Measurements from ENCODE around the gene LRFN2.

Gene LRFN2

DNA sequence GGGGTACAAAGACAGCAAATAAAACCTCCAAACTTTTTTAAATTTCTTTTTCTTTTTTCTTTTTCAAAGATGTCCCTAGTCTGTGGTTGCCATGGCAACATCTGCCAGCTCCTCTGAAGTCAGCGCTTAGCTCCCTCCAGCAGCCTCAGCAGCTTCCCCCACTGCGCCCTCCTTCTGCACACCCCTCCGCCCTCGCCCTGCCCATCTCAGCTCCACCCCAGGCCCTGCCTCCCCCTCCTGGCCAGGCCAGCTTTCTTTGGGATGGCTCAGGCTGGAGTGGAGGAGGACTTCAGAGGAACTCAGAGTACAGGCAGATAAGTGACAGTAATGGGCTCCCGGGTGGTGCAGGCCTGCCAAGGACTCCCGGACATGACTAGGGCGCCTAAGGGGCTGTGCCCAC, 104.6 kb downstream of the LRFN2 start:
- no peak overlapping the region for H3K9ac ChIP-seq (ENCODE audit: low read length in 2 of 2)
- H3K36me3 ChIP-seq (ENCODE audit: control insufficient read depth in 2 of 2, insufficient read depth in 2 of 2, low read length in 2 of 2) = no peaks in the 10 kb centered on the region
- H3K27me3 ChIP-seq (ENCODE audit: control insufficient read depth in 1 of 2, insufficient read depth in 2 of 2, low read length in 2 of 2) = peaks cover 7 to 8% of the 10 kb centered on the region in 2 donors
- no peaks in the 10 kb centered on the region for H3K4me1 ChIP-seq (ENCODE audit: control insufficient read depth, insufficient read depth, low read length)
- no peak overlapping the region for H3K27ac ChIP-seq (ENCODE audit: low read length)
- H3K9me3 ChIP-seq (ENCODE audit: control insufficient read depth in 2 of 2, low read length in 2 of 2) = no peaks in the 10 kb centered on the region
- no peak overlapping the region for H3K4me3 ChIP-seq (ENCODE audit: low read length in 2 of 2)

DNA sequence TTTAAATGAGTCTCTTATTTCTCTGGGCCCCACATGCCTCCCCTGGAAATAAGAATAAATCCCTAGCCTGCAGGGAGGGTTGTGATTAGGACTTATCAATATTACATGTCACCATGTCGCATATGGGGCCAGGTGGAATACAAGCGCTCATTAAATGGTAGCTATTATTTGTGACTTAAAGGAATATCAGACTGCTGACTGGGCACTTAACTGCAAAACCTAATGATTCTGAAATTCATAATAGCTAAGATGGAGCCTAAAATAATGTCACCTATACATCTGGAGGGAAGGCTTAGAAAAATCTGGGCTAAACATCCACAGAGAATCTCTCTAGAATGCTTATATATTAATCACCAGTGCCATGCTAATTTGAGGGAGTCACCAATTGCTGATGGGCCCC, 106.5 kb downstream of the LRFN2 start:
- Histone ChIP-seq H3K9ac (ENCODE audit: low read length in 2 of 2) (no peak overlapping the region), H3K4me3 (ENCODE audit: low read length in 2 of 2) (no peak overlapping the region), H3K4me1 (ENCODE audit: control insufficient read depth, insufficient read depth, low read length) (no peaks in the 10 kb centered on the region), H3K27ac (ENCODE audit: low read length) (no peak overlapping the region), H3K27me3 (ENCODE audit: control insufficient read depth in 1 of 2, insufficient read depth in 2 of 2, low read length in 2 of 2) (peaks cover 12 to 15% of the 10 kb centered on the region in 2 donors), H3K9me3 (ENCODE audit: control insufficient read depth in 2 of 2, low read length in 2 of 2) (no peaks in the 10 kb centered on the region), H3K36me3 (ENCODE audit: control insufficient read depth in 2 of 2, insufficient read depth in 2 of 2, low read length in 2 of 2) (no peaks in the 10 kb centered on the region)

DNA sequence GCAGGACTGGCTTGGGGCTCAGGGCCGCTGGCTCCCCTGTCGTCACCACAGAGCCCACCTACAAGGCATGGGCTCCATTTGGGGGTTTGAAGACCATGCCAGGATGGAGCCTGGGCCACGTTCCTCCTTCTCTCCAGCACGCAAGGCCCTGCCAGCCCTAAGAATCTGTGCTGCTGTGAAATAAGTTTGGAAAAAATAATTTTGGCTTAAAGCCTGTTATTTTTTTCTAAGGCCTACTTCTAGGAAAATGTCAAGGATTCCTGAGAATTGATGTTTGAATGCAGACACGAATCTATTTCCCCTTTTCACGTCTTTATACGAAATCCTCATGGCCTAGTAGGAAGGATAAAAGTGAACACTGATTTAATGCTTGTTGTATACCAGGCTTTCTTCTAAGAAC, 107.5 kb downstream of the LRFN2 start:
- no peaks in the 10 kb centered on the region for H3K4me1 ChIP-seq (ENCODE audit: control insufficient read depth, insufficient read depth, low read length)
- peaks cover 12 to 15% of the 10 kb centered on the region in 2 donors for H3K27me3 ChIP-seq (ENCODE audit: control insufficient read depth in 1 of 2, insufficient read depth in 2 of 2, low read length in 2 of 2)
- H3K4me3 ChIP-seq (ENCODE audit: low read length in 2 of 2) = no peak overlapping the region
- H3K9me3 ChIP-seq (ENCODE audit: control insufficient read depth in 2 of 2, low read length in 2 of 2) = no peaks in the 10 kb centered on the region
- no peak overlapping the region for H3K27ac ChIP-seq (ENCODE audit: low read length)
- no peak overlapping the region for H3K9ac ChIP-seq (ENCODE audit: low read length in 2 of 2)
- H3K36me3 ChIP-seq (ENCODE audit: control insufficient read depth in 2 of 2, insufficient read depth in 2 of 2, low read length in 2 of 2) = no peaks in the 10 kb centered on the region

DNA sequence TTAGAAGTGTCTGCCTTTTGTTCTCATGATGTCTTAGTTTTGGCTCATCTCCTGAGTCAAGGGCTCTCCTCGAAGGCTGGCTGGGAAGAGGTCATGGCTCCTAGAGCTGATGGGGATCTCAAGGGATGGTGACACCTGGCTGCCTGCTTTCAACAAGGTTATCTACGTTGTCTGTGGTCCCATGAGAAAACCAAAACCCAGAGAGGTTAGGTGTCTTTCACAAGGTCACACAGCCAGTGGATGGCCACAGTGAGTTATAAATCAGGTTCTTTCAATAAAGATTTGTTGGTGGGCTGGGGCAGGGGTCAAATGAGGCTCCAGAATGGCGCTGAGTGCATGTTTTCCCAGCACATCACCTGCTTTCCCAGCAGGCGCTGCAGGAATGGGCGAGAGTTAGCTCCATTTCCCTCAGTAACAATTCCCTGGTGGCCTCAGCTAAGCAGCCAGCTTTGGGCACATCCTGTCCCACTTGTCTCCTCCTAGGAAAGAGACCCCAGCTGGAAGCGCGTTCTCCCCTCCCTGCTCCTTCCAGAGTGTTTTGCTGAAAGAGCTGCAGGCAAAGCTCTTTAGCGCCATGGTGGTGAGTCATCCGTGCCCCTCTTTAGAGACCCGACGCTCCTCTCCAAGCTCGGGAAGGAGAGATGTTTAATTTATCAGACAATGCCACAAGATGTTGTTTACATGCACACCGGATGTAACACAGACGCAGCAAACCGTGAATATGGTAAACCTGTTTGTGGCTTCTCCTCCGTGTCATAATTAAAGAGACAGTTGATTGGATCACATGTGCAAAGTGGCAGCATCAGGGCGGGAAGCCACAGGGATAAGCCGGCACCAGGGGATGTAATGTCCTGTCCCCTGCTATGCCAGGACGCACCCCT, 109.7 kb downstream of the LRFN2 start:
- H3K4me3 ChIP-seq (ENCODE audit: low read length in 2 of 2) = no peak overlapping the region
- H3K27me3 ChIP-seq (ENCODE audit: control insufficient read depth in 1 of 2, insufficient read depth in 2 of 2, low read length in 2 of 2) = peaks cover 12 to 15% of the 10 kb centered on the region in 2 donors
- no peak overlapping the region for H3K9ac ChIP-seq (ENCODE audit: low read length in 2 of 2)
- no peaks in the 10 kb centered on the region for H3K4me1 ChIP-seq (ENCODE audit: control insufficient read depth, insufficient read depth, low read length)
- H3K36me3 ChIP-seq (ENCODE audit: control insufficient read depth in 2 of 2, insufficient read depth in 2 of 2, low read length in 2 of 2) = no peaks in the 10 kb centered on the region
- no peak overlapping the region for H3K27ac ChIP-seq (ENCODE audit: low read length)
- H3K9me3 ChIP-seq (ENCODE audit: control insufficient read depth in 2 of 2, low read length in 2 of 2) = no peaks in the 10 kb centered on the region

DNA sequence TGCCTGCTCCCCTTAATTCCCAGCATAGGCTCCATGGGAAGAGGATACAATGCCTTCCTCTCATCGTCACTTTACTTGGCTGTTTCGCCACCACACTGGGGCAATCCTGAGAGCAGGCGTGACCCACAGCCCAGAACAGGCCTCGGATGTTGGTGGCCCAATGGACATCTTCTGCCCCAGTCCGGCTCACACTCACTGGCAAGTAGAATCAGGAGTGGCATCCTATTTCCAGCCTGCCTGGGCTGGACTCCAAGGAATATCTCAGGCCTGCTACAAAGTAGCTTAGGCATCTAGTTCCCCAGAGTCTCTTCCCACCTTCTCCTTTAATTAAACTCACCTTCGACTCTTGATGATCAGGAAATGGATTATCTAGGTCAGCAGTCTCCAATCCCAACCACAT, 110.5 kb downstream of the LRFN2 start:
- Histone ChIP-seq H3K4me1 (ENCODE audit: control insufficient read depth, insufficient read depth, low read length) (no peaks in the 10 kb centered on the region), H3K27ac (ENCODE audit: low read length) (no peak overlapping the region), H3K4me3 (ENCODE audit: low read length in 2 of 2) (no peak overlapping the region), H3K9me3 (ENCODE audit: control insufficient read depth in 2 of 2, low read length in 2 of 2) (no peaks in the 10 kb centered on the region), H3K27me3 (ENCODE audit: control insufficient read depth in 1 of 2, insufficient read depth in 2 of 2, low read length in 2 of 2) (peaks cover 16 to 18% of the 10 kb centered on the region in 2 donors), H3K36me3 (ENCODE audit: control insufficient read depth in 2 of 2, insufficient read depth in 2 of 2, low read length in 2 of 2) (no peaks in the 10 kb centered on the region), H3K9ac (ENCODE audit: low read length in 2 of 2) (no peak overlapping the region)

DNA sequence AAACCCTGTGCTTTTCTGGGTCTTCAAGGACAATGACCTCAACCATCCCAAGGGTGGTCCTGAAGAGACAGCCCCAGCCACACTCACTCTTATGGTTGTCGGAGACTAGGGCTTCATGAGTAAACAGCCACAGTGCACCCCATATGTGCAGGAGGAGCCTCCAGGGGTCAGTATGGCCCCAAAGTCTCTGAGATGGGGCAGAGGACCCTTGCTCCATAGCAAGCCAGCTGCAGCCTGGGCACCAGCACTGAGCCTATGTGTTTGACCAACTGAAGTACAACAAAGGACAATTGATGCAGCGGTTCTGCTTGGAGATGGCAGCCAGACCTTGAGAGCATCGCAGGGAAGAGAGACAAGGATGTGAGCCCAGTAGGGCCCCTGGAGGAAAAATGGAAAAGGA, 112.2 kb downstream of the LRFN2 start:
- no peaks in the 10 kb centered on the region for H3K36me3 ChIP-seq (ENCODE audit: control insufficient read depth in 2 of 2, insufficient read depth in 2 of 2, low read length in 2 of 2)
- H3K4me1 ChIP-seq (ENCODE audit: control insufficient read depth, insufficient read depth, low read length) = no peaks in the 10 kb centered on the region
- no peak overlapping the region for H3K27ac ChIP-seq (ENCODE audit: low read length)
- H3K27me3 ChIP-seq (ENCODE audit: control insufficient read depth in 1 of 2, insufficient read depth in 2 of 2, low read length in 2 of 2) = peaks cover 18% of the 10 kb centered on the region in 2 donors
- H3K4me3 ChIP-seq (ENCODE audit: low read length in 2 of 2) = no peak overlapping the region
- no peak overlapping the region for H3K9ac ChIP-seq (ENCODE audit: low read length in 2 of 2)
- no peaks in the 10 kb centered on the region for H3K9me3 ChIP-seq (ENCODE audit: control insufficient read depth in 2 of 2, low read length in 2 of 2)

DNA sequence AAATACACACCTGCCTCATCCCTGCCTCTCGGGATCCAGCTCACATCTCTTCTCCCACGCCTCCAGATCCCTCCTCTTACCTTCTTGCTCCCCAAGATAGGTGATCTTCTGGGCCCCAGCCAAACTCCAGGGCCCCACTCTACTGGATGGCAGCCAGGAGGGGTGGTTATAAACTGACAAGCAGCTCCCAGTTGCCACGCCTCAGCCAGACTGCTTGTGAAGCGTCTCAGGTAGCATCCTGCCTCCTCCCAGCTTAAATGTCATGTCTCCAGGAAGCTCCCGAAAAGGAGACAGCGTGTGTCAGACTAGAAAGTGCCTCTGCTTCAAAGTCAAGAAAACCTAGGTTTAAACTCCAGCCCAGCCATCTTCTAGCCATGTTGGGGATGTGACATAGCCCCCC, 114.1 kb downstream of the LRFN2 start:
- no peaks in the 10 kb centered on the region for H3K9me3 ChIP-seq (ENCODE audit: control insufficient read depth in 2 of 2, low read length in 2 of 2)
- peaks cover 15 to 19% of the 10 kb centered on the region in 2 donors for H3K27me3 ChIP-seq (ENCODE audit: control insufficient read depth in 1 of 2, insufficient read depth in 2 of 2, low read length in 2 of 2)
- H3K9ac ChIP-seq (ENCODE audit: low read length in 2 of 2) = no peak overlapping the region
- no peaks in the 10 kb centered on the region for H3K4me1 ChIP-seq (ENCODE audit: control insufficient read depth, insufficient read depth, low read length)
- H3K36me3 ChIP-seq (ENCODE audit: control insufficient read depth in 2 of 2, insufficient read depth in 2 of 2, low read length in 2 of 2) = no peaks in the 10 kb centered on the region
- H3K4me3 ChIP-seq (ENCODE audit: low read length in 2 of 2) = no peak overlapping the region
- H3K27ac ChIP-seq (ENCODE audit: low read length) = no peak overlapping the region

DNA sequence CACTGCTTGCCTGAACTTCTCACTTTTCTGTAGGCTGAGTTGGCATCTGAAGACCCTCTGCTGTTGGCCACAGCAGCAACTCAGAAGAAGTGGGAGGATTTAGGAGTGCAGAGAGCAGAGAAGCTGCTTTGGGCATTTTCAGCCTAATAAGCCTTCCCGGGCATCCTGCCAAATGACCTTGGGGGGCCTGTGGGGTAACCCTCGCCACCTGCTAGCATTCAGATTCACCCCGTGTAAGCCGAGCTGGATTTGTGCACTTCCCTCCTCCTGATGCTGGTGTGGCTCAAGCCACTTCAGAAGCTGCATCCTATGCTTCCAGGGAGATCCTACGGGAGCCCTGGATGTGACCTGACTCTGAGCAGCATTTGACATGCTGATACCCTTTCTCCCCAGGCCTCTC, 114.8 kb downstream of the LRFN2 start:
- Histone ChIP-seq H3K4me1 (ENCODE audit: control insufficient read depth, insufficient read depth, low read length) (no peaks in the 10 kb centered on the region), H3K9me3 (ENCODE audit: control insufficient read depth in 2 of 2, low read length in 2 of 2) (no peaks in the 10 kb centered on the region), H3K4me3 (ENCODE audit: low read length in 2 of 2) (no peak overlapping the region), H3K36me3 (ENCODE audit: control insufficient read depth in 2 of 2, insufficient read depth in 2 of 2, low read length in 2 of 2) (no peaks in the 10 kb centered on the region), H3K27me3 (ENCODE audit: control insufficient read depth in 1 of 2, insufficient read depth in 2 of 2, low read length in 2 of 2) (peaks cover 8 to 14% of the 10 kb centered on the region in 2 donors), H3K9ac (ENCODE audit: low read length in 2 of 2) (no peak overlapping the region), H3K27ac (ENCODE audit: low read length) (no peak overlapping the region)

DNA sequence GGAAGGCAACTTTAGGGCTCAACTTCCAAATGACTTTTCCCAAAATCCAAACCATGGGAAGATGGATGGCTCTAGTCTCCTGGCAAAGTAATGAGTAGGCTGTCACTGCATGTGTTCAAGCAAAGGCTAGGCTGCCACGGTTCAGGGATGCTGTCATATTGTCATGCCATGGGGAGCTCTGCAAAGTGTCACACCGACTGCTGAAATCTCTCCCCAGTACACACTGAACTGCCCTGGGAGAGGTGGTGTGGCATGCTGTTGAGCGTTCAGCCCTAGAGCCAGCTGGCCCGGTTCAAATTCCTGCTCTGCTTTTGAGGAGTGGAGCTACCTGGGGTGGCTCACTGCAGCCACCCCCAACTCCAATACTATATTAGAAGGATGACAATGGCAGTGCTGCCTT, 115.9 kb downstream of the LRFN2 start:
- Histone ChIP-seq H3K36me3 (ENCODE audit: control insufficient read depth in 2 of 2, insufficient read depth in 2 of 2, low read length in 2 of 2) (no peaks in the 10 kb centered on the region), H3K4me3 (ENCODE audit: low read length in 2 of 2) (no peak overlapping the region), H3K9ac (ENCODE audit: low read length in 2 of 2) (no peak overlapping the region), H3K27ac (ENCODE audit: low read length) (no peak overlapping the region), H3K27me3 (ENCODE audit: control insufficient read depth in 1 of 2, insufficient read depth in 2 of 2, low read length in 2 of 2) (peaks cover 3 to 11% of the 10 kb centered on the region in 2 donors), H3K9me3 (ENCODE audit: control insufficient read depth in 2 of 2, low read length in 2 of 2) (no peaks in the 10 kb centered on the region), H3K4me1 (ENCODE audit: control insufficient read depth, insufficient read depth, low read length) (no peaks in the 10 kb centered on the region)

DNA sequence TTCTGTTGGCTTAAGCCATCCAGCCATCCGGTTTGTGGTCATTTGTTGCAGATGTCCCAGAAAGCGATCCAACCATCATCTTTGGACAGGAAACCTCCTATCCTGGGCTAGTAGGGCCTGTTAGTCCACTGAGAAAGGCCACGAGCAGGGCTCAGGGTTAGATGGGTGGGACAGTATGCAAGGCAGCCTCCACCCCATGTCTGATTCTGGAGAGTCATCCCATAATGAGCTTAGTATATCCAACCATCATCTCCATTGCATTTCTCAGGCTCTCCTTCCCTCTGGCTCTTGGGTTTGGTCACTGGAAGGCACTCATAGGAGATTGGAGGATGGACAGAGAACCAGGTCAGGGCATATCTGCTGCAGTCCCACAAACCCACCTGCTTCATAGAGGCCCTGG, 117.8 kb downstream of the LRFN2 start:
- Histone ChIP-seq H3K36me3 (ENCODE audit: control insufficient read depth in 2 of 2, insufficient read depth in 2 of 2, low read length in 2 of 2) (no peaks in the 10 kb centered on the region), H3K27ac (ENCODE audit: low read length) (no peak overlapping the region), H3K9ac (ENCODE audit: low read length in 2 of 2) (no peak overlapping the region)

DNA sequence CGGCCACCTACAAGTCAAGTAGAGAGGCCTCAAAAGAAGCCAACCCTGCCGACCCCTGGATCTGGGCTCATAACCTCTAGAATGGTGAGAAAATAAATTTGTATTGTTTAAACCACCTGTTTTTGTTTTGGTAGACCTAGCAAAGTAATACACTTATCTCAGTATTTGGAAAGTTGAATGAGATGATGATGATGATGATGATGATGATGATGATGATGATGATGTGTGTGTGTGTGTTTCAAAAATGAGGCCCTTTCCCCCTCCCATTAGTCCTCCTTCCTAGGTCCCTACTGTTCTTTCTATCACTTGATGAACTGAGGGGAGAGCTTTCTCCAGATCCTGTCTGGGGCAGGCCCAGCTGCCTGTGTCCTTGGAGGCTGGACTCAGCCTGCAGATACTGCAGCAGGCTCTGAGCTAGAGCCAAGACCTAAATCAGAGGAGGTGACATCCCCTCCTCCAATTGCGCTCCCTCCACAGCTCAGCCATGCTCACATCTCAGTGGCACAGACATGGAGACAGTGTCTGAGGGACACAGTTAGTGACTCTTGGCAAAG, 120.1 kb downstream of the LRFN2 start:
- Histone ChIP-seq H3K9ac (ENCODE audit: low read length in 2 of 2) (no peak overlapping the region), H3K36me3 (ENCODE audit: control insufficient read depth in 2 of 2, insufficient read depth in 2 of 2, low read length in 2 of 2) (no peaks in the 10 kb centered on the region), H3K27me3 (ENCODE audit: control insufficient read depth in 1 of 2, insufficient read depth in 2 of 2, low read length in 2 of 2) (peaks cover 0 to 8% of the 10 kb centered on the region in 2 donors), H3K27ac (ENCODE audit: low read length) (no peak overlapping the region), H3K4me3 (ENCODE audit: low read length in 2 of 2) (no peak overlapping the region), H3K9me3 (ENCODE audit: control insufficient read depth in 2 of 2, low read length in 2 of 2) (peaks cover 3% of the 10 kb centered on the region in 2 donors), H3K4me1 (ENCODE audit: control insufficient read depth, insufficient read depth, low read length) (no peaks in the 10 kb centered on the region)

More for the DNA sequence above, 117.8 kb downstream of the LRFN2 start:
- Histone ChIP-seq H3K27me3 (ENCODE audit: control insufficient read depth in 1 of 2, insufficient read depth in 2 of 2, low read length in 2 of 2) (peaks cover 3 to 11% of the 10 kb centered on the region in 2 donors), H3K9me3 (ENCODE audit: control insufficient read depth in 2 of 2, low read length in 2 of 2) (peaks cover 3% of the 10 kb centered on the region in 2 donors), H3K4me1 (ENCODE audit: control insufficient read depth, insufficient read depth, low read length) (no peaks in the 10 kb centered on the region), H3K4me3 (ENCODE audit: low read length in 2 of 2) (no peak overlapping the region)

All from stomach smooth muscle (tissue), 2 donors.